Spinal cord (tissue), 10 donors: ENCODE data around the gene TBX15. TPM values are rescaled to one million over a fixed set of nuclear protein-coding genes. Genes with fewer than 3 reads are reported as not detected.
A peak's percentile ranks its signal among the peaks of the same experiment; 100 is the strongest.

Source experiments
- DNase-seq, 6 donors: peaks; one replicate each; pipeline versions ENCODE4 v3.0.0 to v3.0.0-alpha.2; 2013 to 2015; ENCODE audit warnings: low spot score in 6 of 6, low read depth in 4 of 6
- H3K27ac ChIP-seq: one replicate; pipeline ENCODE4 v1.5.1; 2013; ENCODE audit warnings: low read depth, low read length, control low read depth
- H3K27me3 ChIP-seq: one replicate; pipeline ENCODE4 v1.6.1; 2013; ENCODE audit warnings: low read length; ENCODE audit not compliant: control insufficient read depth, insufficient read depth
- H3K36me3 ChIP-seq: one replicate; pipeline ENCODE4 v1.6.1; 2013; ENCODE audit warnings: low read length; ENCODE audit not compliant: control insufficient read depth, insufficient read depth
- H3K4me1 ChIP-seq: one replicate; pipeline ENCODE4 v1.6.1; 2013; ENCODE audit warnings: low read length; ENCODE audit not compliant: control insufficient read depth, insufficient read depth
- H3K4me3 ChIP-seq: one replicate; pipeline ENCODE4 v1.5.1; 2013; ENCODE audit warnings: low read depth, low read length, control low read depth
- H3K9me3 ChIP-seq: one replicate; pipeline ENCODE4 v1.6.1; 2013; ENCODE audit warnings: low read length; ENCODE audit not compliant: control insufficient read depth, insufficient read depth
- WGBS: methylation state at CpG from one replicate; pipeline ENCODE4 v1.1.5; 2013; ENCODE audit warnings: missing lambda C conversion rate; ENCODE audit not compliant: insufficient coverage; 5-methylcytosine and 5-hydroxymethylcytosine counted together
- polyA plus RNA-seq, 2 donors: library from polyadenylated mRNA; unstranded; fragments of 120-200 nt; gene quantifications; one replicate each; pipeline ENCODE4 v1.2.1, GENCODE V29; 2013; ENCODE audit not compliant: insufficient read length in 2 of 2
- total RNA-seq, 2 donors: library from RNA; depleted of rRNA in 1 of 2; stranded (reverse); fragments of 120-200 nt in 1 of 2; fragments of >200 nt in 1 of 2; gene quantifications; one replicate each; pipeline versions ENCODE4 v1.2.3 to v1.2.4, GENCODE V29; 2013 to 2014
- donor health status: healthy.

Gene TBX15
- total and polyA plus RNA-seq, 4 donors, result 0.41 to 30.6 (median 4.9) TPM

DNA sequence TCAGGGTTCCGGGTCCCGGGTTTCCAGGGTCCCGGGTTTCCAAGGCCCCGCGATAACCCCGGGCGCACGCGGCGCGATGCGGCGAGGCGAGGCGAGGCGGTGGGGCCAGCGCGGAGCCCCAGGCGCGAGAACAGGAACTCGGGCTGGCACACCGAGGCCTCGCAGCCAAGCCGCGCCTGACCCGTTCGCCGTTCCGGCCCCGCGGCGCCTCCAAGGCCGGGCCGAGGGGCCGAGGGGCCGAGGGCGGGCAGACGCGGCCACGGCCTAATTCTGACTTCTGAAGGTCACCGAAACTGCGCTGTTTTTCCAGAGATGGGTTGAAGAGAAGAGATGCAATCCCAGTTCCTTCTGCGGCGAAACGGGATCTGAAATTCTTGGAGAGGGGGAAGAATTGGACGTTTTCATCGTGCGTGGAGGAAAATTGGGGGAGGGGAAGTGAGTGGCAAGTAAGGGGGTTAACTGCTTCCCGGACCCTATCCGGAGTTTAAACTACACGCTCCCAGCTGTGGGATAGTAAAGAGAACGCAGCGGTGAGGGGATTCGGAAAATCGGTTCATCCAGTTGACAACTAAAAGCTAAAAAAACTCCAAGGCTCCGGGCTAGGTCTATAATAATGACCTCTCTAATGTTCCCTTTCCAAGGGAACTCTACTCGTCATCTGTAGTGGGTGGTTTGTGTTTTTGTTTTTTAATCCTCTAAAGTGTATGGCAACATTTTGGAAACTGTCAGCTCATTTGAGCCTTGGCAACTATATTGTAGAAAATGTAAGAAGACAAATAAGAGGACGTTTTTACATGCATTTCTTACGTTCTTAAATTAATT, 8.2 kb downstream of the TBX15 start:
- H3K4me1 ChIP-seq, result peaks cover 20% of the 10 kb centered on the region
- peaks cover 95% of the 10 kb centered on the region for H3K27me3 ChIP-seq
- no peaks in the 10 kb centered on the region for H3K9me3 ChIP-seq
- H3K27ac ChIP-seq, result no peak overlapping the region
- WGBS, result 1% methylated on average over 49 of the region's 59 CpGs
- no peaks in the 10 kb centered on the region for H3K36me3 ChIP-seq
- DNase-seq, result peak in 2 of 6 donors; percentile 26 to 40
- H3K4me3 ChIP-seq, result no peak overlapping the region

DNA sequence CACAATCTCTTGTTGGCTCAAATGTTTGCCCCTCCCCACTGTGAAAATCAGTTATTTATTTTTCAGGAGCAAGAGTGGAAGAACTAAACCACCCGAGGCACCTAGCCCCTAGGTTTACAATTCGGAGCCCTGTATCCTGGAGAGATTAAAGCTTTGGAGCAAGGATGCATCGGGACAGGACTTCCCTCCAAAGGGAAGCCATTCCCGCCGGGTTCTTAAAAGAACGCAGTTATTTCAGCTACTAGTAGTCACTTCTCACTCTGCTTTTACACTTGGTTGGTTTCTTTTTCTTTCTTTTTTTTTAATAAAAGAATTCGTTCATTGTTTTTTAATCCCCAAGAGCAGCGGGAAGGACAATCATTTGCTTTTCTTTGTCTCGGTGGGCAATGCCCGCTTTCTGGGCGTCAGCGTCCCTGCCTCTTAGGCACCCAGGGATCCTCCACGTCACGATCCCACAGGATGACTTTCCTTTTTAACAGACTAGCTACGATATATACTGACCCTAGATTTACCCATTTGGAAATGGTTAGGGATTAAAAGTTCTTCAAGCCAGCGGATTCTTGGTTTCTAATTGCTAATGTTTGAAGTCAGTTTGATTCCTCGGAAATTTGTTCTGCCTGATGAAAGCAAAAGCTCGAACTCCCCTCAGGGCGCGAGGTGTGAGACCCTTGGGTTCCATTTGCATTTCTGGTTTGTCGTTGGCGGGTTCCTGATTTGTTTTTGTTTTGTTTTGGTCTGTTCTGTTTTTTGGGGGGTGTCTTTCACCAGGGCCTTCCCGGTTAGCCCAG, 9.0 kb downstream of the TBX15 start:
- H3K4me1 ChIP-seq, result peaks cover 11% of the 10 kb centered on the region
- H3K27ac ChIP-seq, result no peak overlapping the region
- no peak overlapping the region for H3K4me3 ChIP-seq
- DNase-seq, result peak in 2 of 6 donors; percentile 26 to 42
- H3K36me3 ChIP-seq, result no peaks in the 10 kb centered on the region
- H3K27me3 ChIP-seq, result peaks cover 89% of the 10 kb centered on the region
- WGBS, result 7% methylated on average over 14 of the region's 23 CpGs
- H3K9me3 ChIP-seq, result no peaks in the 10 kb centered on the region

- WGBS, result 67% methylated on average over 1 of the region's 2 CpGs
- Histone ChIP-seq H3K4me3 (no peak overlapping the region), H3K27me3 (peaks cover 82% of the 10 kb centered on the region), H3K27ac (no peak overlapping the region), H3K9me3 (no peaks in the 10 kb centered on the region), H3K4me1 (peaks cover 9% of the 10 kb centered on the region), H3K36me3 (no peaks in the 10 kb centered on the region)
- no peak for DNase-seq
Measured at GRCh38 chr1:118977600-118977999, 10.5 kb downstream of the TBX15 start.

DNA sequence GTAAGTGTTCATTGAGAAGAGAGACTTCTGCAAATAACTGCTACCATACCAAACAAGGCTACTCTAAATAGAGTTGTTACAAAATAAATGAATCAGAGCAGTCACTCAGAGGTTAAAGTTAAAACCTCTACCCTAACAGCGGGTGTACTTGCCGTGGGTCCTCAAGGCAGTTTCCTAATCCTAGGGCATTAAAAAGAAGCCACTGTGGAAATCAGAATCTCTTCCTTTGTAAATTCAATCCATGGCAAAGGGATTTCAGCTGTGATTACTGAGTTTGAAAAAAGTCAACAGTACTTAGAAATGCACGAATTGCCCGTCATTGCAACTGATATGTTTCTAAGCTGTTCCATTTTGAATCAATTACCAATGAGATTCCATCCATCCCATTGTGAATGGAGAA, 13.5 kb downstream of the TBX15 start:
- Histone ChIP-seq H3K36me3 (no peaks in the 10 kb centered on the region), H3K27me3 (peaks cover 54% of the 10 kb centered on the region), H3K9me3 (no peaks in the 10 kb centered on the region), H3K4me3 (no peak overlapping the region), H3K4me1 (peaks cover 6% of the 10 kb centered on the region), H3K27ac (no peak overlapping the region)
- no CpG with 5 or more reads among the region's 4 CpGs for WGBS
- DNase-seq, result no peak

DNA sequence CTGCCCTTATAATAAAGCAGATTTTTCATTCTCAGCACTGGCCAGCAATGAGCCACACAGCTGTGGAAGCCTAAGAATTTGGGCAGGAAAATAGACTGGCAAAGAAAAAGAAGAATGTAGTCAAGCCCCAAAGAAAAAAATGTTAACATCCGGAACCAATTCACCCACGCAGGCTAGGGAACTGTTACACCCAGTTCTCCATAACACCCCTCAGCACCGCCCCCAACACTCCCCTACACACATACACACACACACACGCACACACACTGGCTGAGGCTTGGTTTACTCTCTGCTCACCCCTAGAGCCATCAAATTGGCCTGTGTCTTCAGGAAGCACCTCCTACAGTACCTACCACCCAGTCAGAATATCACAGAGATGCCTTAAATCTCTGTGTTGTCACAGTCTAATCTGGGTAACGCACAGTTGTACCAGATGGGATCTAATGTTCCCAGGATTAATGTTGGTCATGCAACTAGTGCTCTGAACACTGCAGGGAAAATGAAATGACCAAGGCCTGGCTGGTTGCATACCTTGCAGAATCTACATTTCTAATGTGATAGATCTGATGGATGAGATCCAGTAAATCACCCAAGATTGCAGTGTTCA, 14.5 kb downstream of the TBX15 start:
- 56% methylated on average over 5 of the region's 5 CpGs for WGBS
- no peaks in the 10 kb centered on the region for H3K4me1 ChIP-seq
- DNase-seq, result no peak
- H3K36me3 ChIP-seq, result no peaks in the 10 kb centered on the region
- H3K4me3 ChIP-seq, result no peak overlapping the region
- no peak overlapping the region for H3K27ac ChIP-seq
- no peaks in the 10 kb centered on the region for H3K9me3 ChIP-seq
- H3K27me3 ChIP-seq, result peaks cover 43% of the 10 kb centered on the region

DNA sequence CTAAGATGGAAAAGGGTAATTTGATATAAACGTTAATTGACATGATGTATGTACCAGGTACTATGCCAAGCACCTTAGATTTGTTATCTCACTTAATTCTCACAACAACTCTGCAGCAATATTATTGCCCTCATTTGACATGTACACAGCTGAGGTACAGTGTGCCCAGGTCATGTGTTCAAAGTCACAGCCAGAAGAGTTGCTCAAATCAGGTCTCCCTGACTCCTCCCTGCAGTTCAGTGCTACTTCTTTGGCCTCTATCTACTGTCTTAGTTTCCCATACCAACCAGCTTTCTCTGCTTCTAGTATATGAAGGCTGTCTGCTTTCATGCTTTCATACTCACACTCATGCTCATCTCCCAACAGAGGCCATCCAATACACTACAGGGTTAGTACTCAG, 15.1 kb downstream of the TBX15 start:
- no peak for DNase-seq
- no peaks in the 10 kb centered on the region for H3K4me1 ChIP-seq
- H3K9me3 ChIP-seq, result no peaks in the 10 kb centered on the region
- WGBS, result no CpG with 5 or more reads among the region's 1 CpG
- no peaks in the 10 kb centered on the region for H3K36me3 ChIP-seq
- peaks cover 37% of the 10 kb centered on the region for H3K27me3 ChIP-seq
- H3K27ac ChIP-seq, result no peak overlapping the region
- no peak overlapping the region for H3K4me3 ChIP-seq

GRCh38 chr1:118970451-118970850, 17.7 kb downstream of the TBX15 start:
- no peak overlapping the region for H3K27ac ChIP-seq
- no peak for DNase-seq

GRCh38 chr1:118963456-118964430, 24.4 kb downstream of the TBX15 start:
- H3K27me3 ChIP-seq, result no peaks in the 10 kb centered on the region
- 87% methylated on average over 3 of the region's 3 CpGs for WGBS
- no peaks in the 10 kb centered on the region for H3K9me3 ChIP-seq
- H3K27ac ChIP-seq, result no peak overlapping the region
- H3K4me3 ChIP-seq, result no peak overlapping the region
- H3K36me3 ChIP-seq, result no peaks in the 10 kb centered on the region
- H3K4me1 ChIP-seq, result no peaks in the 10 kb centered on the region
- no peak for DNase-seq

More at GRCh38 chr1:118970451-118970850, 17.7 kb downstream of the TBX15 start:
- no peaks in the 10 kb centered on the region for H3K4me1 ChIP-seq
- no peak overlapping the region for H3K4me3 ChIP-seq
- H3K36me3 ChIP-seq, result no peaks in the 10 kb centered on the region
- 29% methylated on average over 1 of the region's 2 CpGs for WGBS
- H3K9me3 ChIP-seq, result no peaks in the 10 kb centered on the region
- H3K27me3 ChIP-seq, result peaks cover 13% of the 10 kb centered on the region

DNA sequence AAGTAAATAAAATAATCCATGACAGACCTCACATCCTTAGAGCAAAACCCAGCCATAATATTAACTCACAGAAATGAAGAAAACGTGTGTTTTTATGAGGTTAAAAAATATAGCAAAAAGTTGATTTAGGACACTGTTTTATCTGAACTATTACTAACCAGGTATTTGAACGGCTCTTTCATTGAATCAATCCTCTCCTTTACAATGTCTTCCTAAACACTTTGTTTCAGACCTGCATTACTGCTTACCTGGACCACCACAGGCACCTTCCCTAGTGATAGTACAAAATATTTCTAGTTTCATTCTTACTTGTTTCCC, 25.0 kb downstream of the TBX15 start:
- Histone ChIP-seq H3K4me3 (no peak overlapping the region), H3K9me3 (no peaks in the 10 kb centered on the region), H3K27me3 (no peaks in the 10 kb centered on the region), H3K4me1 (no peaks in the 10 kb centered on the region), H3K27ac (no peak overlapping the region), H3K36me3 (no peaks in the 10 kb centered on the region)
- no CpG with 5 or more reads among the region's 2 CpGs for WGBS
- DNase-seq, result no peak
